GM18861 (cell line): ENCODE results near the gene RTCB.

Experiments used
- ATAC-seq: cut with Tn5 transposase; IDR thresholded peaks from one replicate; pipeline ENCODE4 v1.9.1; 2021; ENCODE audit not compliant: unreplicated experiment

Gene RTCB

DNA sequence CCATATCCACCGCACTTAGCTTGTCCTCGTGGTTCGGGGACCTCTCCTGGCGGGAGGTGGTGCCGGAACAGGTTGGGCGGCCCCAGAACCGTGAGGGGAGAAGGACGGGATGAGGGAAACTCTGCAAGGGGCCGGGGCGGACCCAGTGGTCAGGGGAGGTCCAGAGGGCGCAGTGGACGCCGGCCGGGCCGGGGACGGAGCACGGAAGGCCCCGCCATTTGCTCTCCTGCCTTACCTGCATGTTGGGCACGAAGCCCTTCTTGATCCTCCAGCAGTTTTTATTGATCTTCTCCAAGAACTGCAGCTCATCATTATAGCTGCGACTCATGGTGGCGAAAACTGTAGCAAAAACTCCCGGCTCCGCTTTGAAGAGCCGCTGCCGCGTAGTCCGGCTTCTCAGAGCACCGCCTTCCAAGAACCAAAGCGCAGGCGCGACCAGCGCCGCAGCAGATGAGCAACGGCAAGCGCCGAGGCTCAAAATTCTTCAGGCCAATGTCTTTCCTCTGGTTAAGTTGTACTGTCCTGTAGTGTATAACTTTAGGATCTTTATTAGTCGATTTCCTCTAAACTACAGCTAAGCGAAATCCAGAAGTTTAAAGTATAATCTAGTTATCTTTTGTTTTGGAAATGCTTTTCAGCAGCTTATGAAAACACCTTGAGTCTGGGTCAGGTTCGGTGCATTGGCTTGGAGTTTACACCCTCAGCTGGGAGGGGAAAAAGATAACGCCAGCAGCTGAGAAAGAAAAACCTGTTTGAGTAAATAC lies at the start of gene RTCB:
Gene RTCB, minus strand, starts transcription at position 419 of the 764 bp plus-strand sequence. Its CDS starts 91 bp downstream, at position 328.
- ATAC-seq = peak; percentile 45

- ATAC-seq = no peak
Observed at GRCh38 chr22:32457031-32457430, 45.0 kb upstream of the RTCB start.

- no peak for ATAC-seq
Observed at GRCh38 chr22:32448980-32449379, 36.9 kb upstream of the RTCB start.

GRCh38 chr22:32446321-32446720 lies 34.3 kb upstream of the RTCB start:
- ATAC-seq = no peak

DNA sequence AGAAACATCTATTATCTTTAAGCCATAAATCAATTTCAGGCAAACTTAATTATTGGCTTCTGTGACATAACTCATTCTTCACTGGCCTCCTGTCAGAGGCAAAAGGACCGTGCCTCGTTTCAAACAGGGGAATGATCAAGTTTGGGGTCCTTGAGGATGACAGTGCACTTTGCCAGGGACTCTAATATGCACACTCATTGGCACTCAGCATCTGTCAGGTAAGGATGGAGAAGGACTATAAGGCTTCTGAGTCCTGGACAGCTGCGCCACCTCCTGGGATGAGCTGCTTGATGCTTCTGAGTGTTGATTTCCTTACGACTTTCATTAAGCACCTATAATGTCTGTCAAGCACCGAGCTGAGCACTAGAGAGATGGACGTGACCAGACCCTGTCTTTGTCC lies 32.0 kb upstream of the RTCB start:
- ATAC-seq = no peak

GRCh38 chr22:32430352-32430751 lies 18.3 kb upstream of the RTCB start:
- no peak for ATAC-seq

GRCh38 chr22:32426881-32427280 lies 14.8 kb upstream of the RTCB start:
- ATAC-seq = no peak

DNA sequence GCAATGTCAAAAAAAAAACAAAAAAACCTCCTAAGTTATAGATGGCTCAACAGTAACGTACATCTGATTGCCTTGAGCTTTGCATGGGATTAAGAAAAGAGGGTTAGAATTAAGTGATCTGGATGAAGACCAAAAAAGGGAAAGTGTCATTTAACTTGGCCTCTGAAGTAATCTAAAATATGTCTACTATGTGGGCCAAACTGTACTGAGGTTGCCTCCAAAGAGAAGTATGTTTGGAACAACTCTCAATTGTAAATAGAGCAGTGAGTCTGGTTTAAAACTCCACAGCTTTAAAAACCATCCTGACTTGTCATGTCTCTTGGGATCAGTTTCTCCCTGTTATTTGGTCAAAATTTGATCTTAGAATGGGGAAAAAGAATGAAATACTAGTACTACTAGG lies 11.6 kb upstream of the RTCB start:
- ATAC-seq = no peak

GRCh38 chr22:32422062-32422461 lies 10.0 kb upstream of the RTCB start:
- ATAC-seq = no peak

DNA sequence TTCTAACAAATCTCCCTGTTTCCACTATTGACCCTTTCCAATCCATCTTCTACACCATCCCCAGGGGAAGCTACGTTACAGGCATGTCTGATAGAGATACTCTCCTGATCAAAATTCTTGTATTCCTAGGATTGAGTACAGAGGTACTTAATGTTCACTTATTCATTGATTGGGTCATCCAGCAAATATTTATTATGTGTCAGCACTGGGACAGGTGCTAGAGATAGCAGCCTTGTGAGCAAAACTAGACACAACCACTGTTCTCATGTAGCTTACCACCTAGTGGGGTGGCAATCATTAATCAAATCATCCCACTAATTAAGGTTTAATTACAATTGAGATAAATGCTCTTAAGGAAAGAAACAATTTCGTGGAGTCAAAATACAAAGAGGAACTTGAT lies 9.4 kb upstream of the RTCB start:
- ATAC-seq = no peak

- no peak for ATAC-seq
Observed at GRCh38 chr22:32417906-32418305, 5.9 kb upstream of the RTCB start.

DNA sequence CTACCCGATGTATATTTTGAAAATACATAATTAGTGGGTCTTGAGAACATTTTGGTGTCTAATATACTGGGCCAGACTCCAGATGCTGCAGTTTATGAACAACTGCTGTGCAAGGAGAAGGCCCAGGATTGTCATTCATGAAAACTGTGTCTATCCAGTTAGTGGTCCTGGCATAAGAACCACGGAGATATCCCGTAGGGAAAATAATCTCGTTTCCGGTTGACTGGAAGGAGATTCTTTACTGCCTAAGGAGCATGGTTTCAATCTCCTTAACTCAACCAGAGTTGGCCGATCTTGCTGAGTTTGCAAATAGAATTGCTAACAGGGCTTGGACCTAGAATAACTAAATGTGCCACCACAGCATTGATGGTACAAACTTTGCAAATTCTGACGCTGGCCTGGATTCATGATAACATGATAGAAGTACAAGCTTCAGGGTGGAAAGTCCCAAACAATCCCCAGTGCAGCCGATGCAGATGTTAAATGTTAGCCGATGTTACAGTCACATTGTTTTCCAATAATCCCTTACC lies 4.6 kb upstream of the RTCB start:
- no peak for ATAC-seq

- no peak for ATAC-seq
Observed at GRCh38 chr22:32414191-32414590, 2.1 kb upstream of the RTCB start.

- no peak for ATAC-seq
Observed at GRCh38 chr22:32413719-32414118, 1.7 kb upstream of the RTCB start.

DNA sequence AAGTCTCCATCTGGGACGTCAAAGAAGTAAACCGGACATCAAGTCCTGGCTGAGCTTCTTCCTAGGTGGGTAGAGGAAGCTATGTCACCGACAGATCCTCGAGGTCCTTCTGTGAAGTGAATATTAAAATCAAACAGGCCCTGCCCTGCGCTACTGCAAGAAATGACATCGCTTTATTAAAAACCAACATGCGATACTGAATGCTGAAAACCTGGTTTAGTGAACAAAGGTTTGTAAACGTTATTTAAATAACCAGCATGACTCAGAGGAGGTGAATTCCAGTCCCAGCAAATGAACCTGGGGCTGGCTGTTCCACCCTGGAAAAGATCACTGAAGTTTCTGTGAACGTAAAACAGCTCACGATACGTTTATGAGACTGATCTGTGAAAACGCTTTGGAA lies 645 bp downstream of the RTCB start:
- no peak for ATAC-seq

DNA sequence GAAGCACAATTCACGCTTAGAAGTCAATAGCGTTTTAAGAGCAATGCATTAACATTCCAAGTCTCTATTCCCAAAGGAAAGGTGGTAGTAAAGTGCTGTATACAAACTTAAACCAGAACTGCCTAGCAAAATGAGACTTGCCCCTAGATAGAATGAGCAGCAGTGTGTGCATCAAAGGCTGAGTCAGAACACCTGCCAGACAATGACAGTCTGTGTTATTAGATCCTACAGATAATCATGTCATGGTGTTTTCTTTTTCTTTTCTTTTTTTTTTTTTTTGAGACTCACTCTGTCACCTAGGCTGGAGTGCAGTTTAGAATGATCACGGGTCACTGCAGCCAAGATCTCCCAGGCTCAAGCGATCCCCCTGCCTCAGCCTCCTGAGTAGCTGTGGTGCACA lies 1.6 kb downstream of the RTCB start:
- no peak for ATAC-seq

GRCh38 chr22:32409977-32410376 lies 2.1 kb downstream of the RTCB start:
- no peak for ATAC-seq

DNA sequence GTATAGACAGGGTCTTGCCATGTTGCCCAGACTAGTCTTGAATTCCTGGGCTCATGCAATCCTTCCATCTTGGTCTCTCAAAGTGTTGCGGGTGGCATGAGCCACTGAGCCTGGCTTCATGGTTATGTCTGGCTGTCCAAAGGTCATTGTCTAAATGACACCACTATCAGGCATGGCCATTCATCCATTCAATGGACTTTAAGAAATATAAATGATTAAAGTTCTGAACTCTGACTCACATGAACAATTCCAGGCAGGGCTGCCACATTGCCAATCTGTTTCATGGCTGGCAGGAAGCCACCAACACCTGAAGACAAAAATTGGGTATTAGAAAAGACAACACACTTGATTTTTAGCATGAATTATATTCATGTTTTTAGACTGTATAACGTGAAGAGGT lies 4.1 kb downstream of the RTCB start:
- no peak for ATAC-seq

DNA sequence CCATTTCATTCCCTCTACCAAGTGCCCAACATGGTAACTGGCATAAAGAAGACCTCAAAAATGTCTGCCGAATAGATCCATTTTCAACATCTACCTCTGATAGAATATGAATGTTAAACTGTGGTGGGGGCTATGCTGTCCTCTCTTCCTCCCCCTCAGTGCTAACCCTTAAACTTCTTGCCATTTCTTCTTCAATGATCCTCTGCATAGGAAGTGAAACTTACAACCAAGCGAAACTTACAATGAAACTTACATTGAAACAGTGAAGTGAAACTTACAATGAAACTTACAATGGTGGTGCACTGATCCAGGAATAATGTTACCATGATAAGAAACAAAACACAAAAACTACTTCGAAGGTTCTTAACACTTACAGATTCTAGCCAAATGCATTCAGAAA lies 4.7 kb downstream of the RTCB start:
- no peak for ATAC-seq

- ATAC-seq = no peak
Observed at GRCh38 chr22:32404021-32404420, 8.0 kb downstream of the RTCB start.

GRCh38 chr22:32401486-32401885 lies 10.6 kb downstream of the RTCB start:
- no peak for ATAC-seq

DNA sequence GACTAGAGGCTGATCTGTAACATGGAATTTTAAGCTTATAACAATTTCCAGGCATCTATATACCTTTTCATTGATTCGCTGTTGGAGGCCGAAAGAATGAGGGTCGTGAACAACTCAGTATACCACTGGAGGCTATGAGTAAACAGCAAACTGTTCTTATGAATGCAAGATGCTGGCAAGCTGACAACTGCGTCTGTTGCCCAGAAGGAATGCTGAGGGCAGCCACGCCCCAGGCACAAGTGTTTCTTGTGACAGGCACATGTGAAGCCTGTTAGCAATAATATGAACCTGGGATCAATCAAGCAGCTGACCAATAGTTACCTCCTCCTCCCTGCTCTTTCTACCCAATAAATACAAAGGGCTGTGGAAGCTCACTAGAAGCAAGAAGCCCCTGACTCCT lies 15.3 kb downstream of the RTCB start:
- ATAC-seq = no peak

DNA sequence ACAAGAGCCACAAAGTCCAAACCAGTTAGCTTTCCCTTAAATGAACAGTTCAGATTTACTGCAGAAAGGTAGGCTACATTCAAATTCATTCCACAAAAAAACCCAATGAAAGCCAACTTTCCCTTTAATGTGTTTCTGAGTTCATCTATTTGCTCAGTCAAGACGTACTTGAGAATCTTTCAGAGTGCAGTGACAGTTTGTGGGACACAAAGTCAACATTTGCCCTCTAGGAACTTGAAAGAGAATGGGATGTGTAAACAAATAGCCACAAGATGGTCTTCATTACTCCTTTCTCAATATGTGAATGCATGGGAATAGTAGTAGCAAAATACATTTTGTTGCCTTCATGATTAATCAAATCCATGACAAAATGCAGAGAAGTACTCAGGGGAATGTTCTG lies 15.8 kb downstream of the RTCB start:
- ATAC-seq = no peak
